Vagina (tissue), 2 donors: ENCODE measurements around the gene INTS14.

Experiments used
- CTCF ChIP-seq, 3 experiments: fragments of 450-650 bp in 2 of 3; fragments of 200-600 bp in 1 of 3; sonication (generic) in 1 of 3; IDR thresholded peaks; one replicate each; pipeline ENCODE4 v1.5.1; 2017 to 2019; ENCODE audit warnings: antibody characterized with exemption in 3 of 3, mild to moderate bottlenecking in 2 of 3, moderate library complexity in 2 of 3
- POLR2A ChIP-seq, 2 donors: fragments of 450-650 bp; IDR thresholded peaks; one replicate each; pipeline ENCODE4 v1.6.1; 2017; ENCODE audit warnings: antibody characterized with exemption in 2 of 2, mild to moderate bottlenecking in 2 of 2, moderate library complexity in 2 of 2

DNA sequence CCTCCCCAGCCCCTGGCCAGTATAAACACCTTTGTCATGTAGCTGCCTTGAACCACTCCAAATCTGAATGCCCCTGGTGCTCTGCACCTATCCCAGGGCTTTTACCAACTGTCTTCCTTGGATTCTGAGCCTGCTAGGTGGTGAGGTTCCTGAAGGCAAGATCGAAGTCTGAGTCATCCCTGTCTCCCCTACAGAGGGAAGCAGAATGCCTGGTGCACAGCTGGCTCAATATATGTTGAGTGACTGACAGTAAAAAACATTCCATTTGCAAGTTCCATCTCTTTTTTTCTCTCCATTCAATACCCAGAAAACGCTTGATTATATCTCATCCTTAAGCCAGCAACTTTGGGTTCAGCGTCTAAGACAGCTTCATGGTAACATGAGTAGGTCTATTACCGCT, 35.6 kb upstream of the INTS14 start:
- no peak for TF ChIP-seq CTCF (IDR thresholded peaks at IDR 0.05)
- no peak for TF ChIP-seq POLR2A (IDR thresholded peaks at IDR 0.05)
